ENCODE results near the gene LYRM4.
A peak's percentile ranks its signal among the peaks of the same experiment; 100 is the strongest.

LYRM4 gene

GRCh38 chr6:5205877-5206850 lies 54.6 kb downstream of the LYRM4 start:
- peak; percentile 77 for DNase-seq (ENCODE audit: low spot score)

DNA sequence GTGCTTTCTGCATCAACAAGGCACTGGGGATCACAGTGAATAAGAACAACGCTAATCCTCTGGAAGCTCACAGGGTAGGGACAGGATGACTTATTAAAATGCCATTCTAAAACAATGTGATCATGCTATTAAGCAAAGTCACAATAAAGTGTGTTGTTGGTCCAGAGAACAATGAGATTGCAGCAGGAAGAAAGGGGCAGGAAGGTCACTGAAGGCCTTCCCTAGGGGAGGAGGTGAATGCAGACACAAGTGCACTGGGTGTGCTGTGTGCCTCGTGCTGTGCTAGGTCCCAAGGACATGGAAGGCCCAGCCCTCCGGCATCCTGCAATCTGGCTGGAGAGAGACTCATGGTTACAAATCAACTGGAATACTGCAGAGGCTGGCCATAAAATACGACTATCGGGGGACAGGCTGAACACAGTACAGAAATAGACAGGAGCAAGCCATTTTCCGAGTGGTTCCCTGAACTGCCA lies 55.7 kb downstream of the LYRM4 start:
- DNase-seq (ENCODE audit: low spot score), result peak; percentile 34

- DNase-seq (ENCODE audit: low spot score), result no peak
These were observed 56.4 kb downstream of the LYRM4 start for GRCh38 chr6:5204376-5204775.

- no peak for DNase-seq (ENCODE audit: low spot score)
These were observed 57.2 kb downstream of the LYRM4 start for GRCh38 chr6:5203546-5203945.

DNA sequence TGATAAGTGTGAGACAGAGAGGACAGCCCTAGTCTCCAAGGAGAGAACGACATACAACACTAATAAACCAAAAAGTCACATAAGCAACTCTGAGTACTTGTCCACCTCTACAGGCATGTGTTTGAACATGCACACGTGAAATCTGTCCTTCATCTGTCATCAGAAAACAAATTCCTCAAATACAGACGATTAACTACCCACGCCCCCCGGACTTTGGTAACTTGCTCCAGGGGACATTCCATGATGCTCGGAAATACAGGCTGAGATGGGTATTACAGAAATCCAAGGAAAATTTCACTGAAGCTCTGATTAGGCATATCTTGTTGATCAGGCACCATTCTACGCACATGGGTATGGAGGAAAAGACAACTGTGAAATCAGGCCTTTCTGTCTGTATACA lies 57.8 kb downstream of the LYRM4 start:
- no peak for DNase-seq (ENCODE audit: low spot score)

GRCh38 chr6:5202206-5202605 lies 58.5 kb downstream of the LYRM4 start:
- no peak for DNase-seq (ENCODE audit: low spot score)

GRCh38 chr6:5201271-5201670 lies 59.5 kb downstream of the LYRM4 start:
- no peak for DNase-seq (ENCODE audit: low spot score)

DNA sequence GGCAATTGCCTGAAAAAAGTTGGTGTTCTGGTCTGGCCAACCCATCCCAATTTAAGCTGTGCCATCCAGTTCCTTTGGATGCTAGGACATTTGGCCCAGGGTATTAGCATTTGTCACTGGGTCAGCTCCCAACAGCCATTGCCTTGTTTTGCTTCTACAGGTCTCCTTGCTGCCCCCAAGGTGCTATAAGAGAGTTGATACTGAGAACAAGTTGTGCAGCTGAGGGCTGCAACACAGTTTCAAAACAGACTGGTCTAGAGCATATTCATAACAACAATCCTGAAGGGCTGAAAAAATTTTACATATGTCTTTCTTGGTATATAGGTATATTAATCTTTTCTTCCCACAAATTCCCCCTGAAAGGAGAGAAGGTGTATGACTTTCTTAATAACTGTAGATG lies 61.0 kb downstream of the LYRM4 start:
- no peak for DNase-seq (ENCODE audit: low spot score)

DNA sequence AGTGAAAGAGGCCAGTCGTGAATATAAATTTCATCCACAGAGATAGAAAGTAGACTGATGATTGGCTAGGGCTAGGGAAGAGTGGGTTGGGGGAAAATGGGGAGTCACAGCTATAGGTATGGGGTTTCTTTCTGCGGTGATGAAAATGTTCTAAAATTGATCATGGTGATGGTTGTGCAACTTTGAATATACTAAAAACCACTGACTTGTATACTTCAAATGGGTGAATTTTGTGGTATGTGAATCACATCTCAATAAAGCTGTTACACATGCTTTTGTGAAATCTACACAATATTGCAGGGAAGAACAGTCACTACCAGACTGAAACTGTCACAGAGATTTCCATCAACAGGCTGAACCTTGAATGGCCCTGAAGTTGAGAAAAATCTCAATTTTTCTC lies 61.5 kb downstream of the LYRM4 start:
- DNase-seq (ENCODE audit: low spot score), result no peak

- DNase-seq (ENCODE audit: low spot score), result no peak
These were observed 63.7 kb downstream of the LYRM4 start for GRCh38 chr6:5197084-5197483.

DNA sequence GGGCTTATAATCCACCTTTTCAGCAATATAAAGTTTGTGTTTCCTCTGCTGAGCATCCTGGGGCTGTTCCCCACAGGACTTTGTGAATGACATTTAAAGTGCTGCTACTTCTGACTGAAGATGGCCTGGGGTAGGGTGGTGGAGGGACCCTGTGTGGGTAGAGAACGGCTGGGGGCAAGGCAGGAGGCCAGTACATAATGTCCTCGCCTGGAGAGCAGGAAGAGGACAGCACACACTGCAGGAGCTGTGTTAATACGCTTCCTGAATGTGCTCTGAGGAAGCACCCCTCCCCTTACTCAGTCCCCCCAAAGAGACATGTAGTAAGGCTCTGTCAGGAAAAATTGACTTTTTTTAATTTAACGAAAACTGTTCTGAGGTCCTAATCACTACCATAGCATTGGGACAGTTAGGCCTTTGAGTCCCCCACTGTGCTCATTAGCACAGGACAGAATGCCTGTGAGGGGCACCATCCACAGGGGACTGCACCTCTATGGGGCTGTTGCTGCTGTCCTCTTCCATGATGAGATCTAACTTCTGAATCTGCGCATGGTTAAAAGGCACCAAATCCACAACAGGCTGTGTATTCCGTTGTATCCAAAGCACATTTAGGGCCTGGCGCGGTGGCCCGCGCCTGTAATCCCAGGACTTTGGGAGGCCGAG lies 68.5 kb downstream of the LYRM4 start:
- DNase-seq (ENCODE audit: low spot score), result no peak

GRCh38 chr6:5191722-5192121 lies 69.0 kb downstream of the LYRM4 start:
- no peak for DNase-seq (ENCODE audit: low spot score)

DNA sequence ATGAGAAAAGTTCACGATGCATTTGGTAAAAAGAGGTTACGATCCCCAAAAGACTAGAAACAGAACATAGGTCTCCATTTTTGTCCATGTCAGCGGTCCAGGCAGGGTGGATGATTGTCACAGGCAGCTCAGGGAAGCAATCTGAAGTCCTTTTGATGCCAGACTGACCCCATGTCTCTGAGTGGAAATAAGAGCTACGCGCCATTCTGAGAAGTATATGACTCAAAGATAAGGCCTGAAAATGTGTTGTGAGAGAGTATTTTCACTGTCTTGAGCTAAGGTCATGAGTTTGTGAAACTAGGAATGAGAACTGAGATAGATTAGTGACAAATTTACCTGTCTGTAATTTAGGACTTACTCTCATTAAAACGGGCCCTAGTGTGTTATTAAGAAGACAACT lies 69.5 kb downstream of the LYRM4 start:
- DNase-seq (ENCODE audit: low spot score), result no peak

DNA sequence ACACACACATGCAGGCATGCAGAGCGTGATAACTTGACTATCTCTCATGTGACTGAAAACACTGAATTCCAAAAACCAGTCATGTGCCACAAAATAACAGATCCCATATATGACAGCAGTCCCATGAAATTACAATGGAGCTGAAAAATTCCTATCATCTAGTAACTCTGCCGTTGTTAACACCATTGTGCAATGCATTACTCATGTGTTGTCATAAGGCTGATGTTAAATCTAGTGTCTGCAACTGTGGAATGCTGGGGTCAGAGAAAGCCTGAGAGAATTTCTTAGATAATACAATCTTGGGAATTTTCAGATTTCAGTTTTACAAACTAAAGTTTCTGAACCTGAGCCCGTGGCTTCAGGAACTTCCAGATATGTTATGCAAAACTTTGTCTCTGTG lies 70.2 kb downstream of the LYRM4 start:
- peak; percentile 87 for DNase-seq (ENCODE audit: low spot score)

DNA sequence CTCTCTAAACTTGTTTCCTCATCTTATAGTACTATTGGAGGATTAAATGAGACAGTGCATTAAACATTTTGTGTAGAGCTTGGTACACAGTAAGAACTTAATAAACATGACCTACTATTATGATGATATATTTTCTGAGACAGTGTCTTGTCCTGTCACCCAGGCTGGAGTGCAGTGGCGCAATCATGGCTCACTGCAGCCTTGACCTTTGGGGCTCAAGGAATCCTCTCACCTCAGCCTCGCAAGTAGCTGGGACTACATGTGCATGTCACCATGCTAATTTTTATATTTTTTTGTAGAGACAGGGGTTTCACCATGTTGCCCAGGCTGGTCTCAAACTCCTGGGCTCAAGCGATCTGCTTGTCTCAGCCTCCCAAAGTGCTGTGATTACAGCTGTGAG lies 72.1 kb downstream of the LYRM4 start:
- DNase-seq (ENCODE audit: low spot score), result no peak

DNA sequence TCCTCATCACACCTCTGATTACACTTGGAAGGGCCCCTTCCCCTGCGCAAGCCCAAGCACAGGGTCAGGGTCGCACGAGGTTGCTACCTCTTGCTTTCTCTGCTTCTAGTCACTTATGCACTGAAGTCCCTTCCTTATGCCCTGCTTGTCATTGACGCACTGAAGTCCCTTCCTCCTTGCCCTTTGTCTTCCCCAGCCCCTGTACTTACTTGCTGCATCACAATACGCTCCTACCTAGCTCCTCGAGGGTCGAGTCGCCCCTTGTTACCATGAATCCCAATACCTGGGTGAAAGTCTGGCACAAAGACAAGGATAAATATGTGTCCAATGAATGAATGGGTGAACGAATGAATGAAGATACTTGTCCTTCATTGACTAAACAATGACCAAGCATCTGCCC lies 75.9 kb downstream of the LYRM4 start:
- no peak for DNase-seq (ENCODE audit: low spot score)

DNA sequence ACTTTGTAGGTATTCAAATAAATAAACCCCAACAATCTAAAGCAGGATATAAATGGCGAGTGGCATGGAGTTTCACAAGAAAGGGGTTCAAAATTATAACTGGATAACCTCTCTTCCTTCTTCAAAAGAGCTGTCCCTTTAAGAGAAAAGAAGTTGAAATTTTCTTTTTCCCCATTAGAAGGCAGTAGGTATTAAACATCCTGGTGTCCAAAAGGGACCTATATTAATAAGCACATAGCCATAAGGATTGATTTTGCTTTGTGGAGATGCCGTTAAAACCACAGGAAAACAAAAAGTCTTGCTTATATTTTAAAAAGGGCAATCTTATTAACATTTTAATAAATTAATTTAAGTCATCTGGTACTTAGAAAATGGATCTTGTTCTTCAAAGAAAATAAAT lies 76.5 kb downstream of the LYRM4 start:
- no peak for DNase-seq (ENCODE audit: low spot score)

GRCh38 chr6:5181510-5182317 lies 79.0 kb downstream of the LYRM4 start:
- DNase-seq (ENCODE audit: low spot score), result no peak

GRCh38 chr6:5180636-5181035 lies 80.1 kb downstream of the LYRM4 start:
- no peak for DNase-seq (ENCODE audit: low spot score)

- DNase-seq (ENCODE audit: low spot score), result no peak
These were observed 80.8 kb downstream of the LYRM4 start for GRCh38 chr6:5179917-5180316.

DNA sequence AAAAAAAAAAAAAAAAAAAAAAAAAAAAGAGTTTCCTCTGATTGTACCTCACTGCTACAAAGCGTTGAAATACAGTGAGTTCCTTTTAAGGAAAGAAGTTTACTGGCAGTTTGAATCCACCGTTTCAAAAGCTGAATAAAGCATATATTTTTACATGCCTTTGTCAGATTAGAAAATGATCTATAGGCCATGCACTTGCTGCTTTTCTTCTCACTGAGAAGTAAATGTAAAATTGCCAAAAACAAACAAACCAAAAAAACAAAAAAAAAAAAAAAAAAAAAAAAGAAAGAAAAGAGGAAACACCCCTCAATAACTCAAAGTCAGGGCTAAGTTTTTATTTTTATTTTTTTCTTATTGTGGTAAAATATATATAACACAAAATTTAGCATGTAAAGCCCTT lies 81.9 kb downstream of the LYRM4 start:
- no peak for DNase-seq (ENCODE audit: low spot score)

DNA sequence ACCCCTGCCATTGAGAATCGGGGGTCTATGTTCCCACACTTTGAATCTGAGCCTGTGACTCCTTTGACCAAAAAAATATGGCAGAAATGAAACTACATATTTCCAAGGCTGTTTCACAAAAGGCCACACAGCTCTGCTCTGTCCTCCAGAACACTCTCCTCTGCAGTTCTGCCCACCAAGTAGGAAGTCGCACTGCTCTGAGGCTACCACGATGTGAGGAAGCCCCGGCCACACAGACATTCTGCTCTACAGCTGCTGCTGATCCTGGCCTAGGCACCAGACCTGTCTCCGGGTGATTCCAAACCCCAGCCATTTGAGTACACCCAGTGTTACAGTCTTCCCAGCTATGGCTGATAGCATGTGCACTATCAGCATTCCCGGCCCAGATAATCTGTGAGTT lies 85.1 kb downstream of the LYRM4 start:
- DNase-seq (ENCODE audit: low spot score), result no peak

Data from kidney tubule cell (primary cell).